ENCODE data around the gene ARHGAP10.

- no peak for TF ChIP-seq POLR2A (IDR thresholded peaks at IDR 0.05)
- TF ChIP-seq CTCF (IDR thresholded peaks at IDR 0.05), result no peak
- TF ChIP-seq POLR2AphosphoS5 (IDR thresholded peaks at IDR 0.05), result no peak
Observed at GRCh38 chr4:147837854-147838253, 106.0 kb downstream of the ARHGAP10 start.

Measured in prostate gland (tissue), 2 donors.